ENCODE results near the gene SCAF8. TPM values are rescaled to one million over a fixed set of nuclear protein-coding genes. Genes with fewer than 3 reads are reported as not detected.
"Not testable (repeated sequence)": the region's sequence is repeated elsewhere in the genome, so short reads cannot be mapped to it uniquely, and the experiment has no call there.

The SCAF8 gene
- total RNA-seq, 2 donors from 2014 or later: 40.2 to 45.0 TPM

DNA sequence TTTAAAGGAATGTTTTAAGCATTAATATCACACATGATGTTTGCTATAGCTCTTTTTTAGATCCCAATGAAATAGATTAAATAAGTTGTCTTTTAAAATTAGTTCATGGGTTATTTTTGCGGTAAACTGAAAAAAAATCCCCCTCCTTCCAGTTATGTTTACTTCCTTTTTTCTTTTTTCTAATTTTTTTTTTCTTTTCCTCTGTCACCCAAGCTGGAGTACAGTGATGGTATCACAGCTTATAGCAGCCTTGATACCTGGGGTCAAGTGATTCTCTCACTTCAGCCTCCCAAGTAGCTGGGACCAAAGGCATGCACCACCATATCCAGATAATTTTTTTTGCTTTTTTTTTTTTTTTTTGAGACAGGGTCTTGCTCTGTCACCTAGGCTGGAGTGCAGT is 17.8 kb upstream of the SCAF8 start:
- Mint-ChIP-seq H3K27me3 (ENCODE audit: low read depth) (no peaks in the 10 kb centered on the region), H3K9me3 (peaks cover 6 to 10% of the 10 kb centered on the region in 2 donors), H3K4me1 (ENCODE audit: low read depth) (no peaks in the 10 kb centered on the region), H3K4me3 (no peak overlapping the region), H3K36me3 (ENCODE audit: insufficient read depth in 2 of 2) (peaks cover 7 to 8% of the 10 kb centered on the region in 2 donors), H3K27ac (peak overlapping the region; percentile 85)
- ATAC-seq (replicated peaks in 1 of 2): no peak
- DNase-seq: no peak

DNA sequence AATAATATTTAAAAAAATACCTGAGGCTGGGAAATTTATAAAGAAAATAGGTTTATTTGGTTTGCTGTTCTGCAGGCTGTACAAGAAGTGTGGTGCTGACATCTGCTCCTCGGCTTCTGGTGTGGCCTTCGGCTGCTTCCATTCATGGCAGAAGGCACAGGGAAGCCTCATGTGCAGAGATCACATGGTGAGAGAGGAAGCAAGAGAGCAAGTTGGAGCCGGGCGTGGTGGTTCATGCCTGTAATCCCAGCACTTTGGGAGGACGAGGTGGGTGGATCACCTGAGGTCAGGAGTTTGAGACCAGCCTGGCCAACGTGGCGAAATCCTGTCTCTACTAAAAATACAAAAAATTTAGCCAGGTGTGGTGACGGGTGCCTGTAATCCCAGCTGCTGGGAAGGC is 16.9 kb upstream of the SCAF8 start:
- DNase-seq; H3K36me3 Mint-ChIP-seq (ENCODE audit: insufficient read depth in 2 of 2); H3K27ac Mint-ChIP-seq; H3K4me1 Mint-ChIP-seq (ENCODE audit: low read depth); H3K27me3 Mint-ChIP-seq (ENCODE audit: low read depth); H3K9me3 Mint-ChIP-seq; ATAC-seq (replicated peaks in 1 of 2); H3K4me3 Mint-ChIP-seq: not testable (repeated sequence)

DNA sequence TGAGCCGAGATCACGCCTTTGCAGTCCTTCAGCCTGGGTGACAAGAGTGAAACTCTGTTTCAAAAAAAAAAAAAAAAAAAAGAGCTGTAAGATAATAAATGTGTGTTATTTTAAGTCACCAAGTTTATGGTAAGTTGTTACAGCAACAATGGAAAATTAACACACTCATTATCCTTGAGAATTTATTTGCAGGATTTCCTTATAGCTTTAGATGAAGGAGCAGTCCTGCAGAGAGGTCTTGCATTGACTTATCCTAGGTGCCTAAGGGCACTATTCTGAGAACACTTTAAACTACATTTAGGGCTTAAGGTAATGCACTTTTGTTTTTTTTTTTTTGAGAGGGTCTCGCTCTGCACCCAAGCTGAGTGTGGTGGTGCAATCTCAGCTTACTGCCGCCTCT is 13.8 kb upstream of the SCAF8 start:
- Mint-ChIP-seq H3K27ac (no peak overlapping the region), H3K9me3 (peaks cover 6 to 10% of the 10 kb centered on the region in 2 donors), H3K4me3 (no peak overlapping the region), H3K27me3 (ENCODE audit: low read depth) (peaks cover 6% of the 10 kb centered on the region), H3K4me1 (ENCODE audit: low read depth) (no peaks in the 10 kb centered on the region), H3K36me3 (ENCODE audit: insufficient read depth in 2 of 2) (peaks cover 8 to 12% of the 10 kb centered on the region in 2 donors)
- ATAC-seq (replicated peaks in 1 of 2) (no peak), DNase-seq (no peak)

DNA sequence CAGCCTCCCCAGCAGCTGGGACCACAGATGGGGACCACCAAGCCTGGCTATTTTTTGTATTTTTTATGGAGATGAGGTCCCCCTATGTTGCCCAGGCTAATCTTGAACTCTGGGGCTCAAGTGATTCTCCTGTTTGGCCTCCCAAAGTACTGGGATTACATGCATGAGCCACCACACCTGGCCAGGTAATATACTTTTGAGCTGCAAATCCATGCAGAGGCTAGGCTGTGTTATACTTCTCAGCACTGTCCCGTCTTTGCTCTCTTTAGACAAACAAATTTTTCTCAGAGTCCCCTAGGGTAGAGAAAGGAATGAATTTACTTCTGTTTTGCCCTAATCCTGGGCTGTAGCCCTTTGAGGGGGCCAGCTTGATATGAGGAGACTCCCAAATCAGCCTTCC is 13.4 kb upstream of the SCAF8 start:
- H3K4me1 Mint-ChIP-seq (ENCODE audit: low read depth): no peaks in the 10 kb centered on the region
- peaks cover 6 to 10% of the 10 kb centered on the region in 2 donors for H3K9me3 Mint-ChIP-seq
- ATAC-seq (replicated peaks in 1 of 2): no peak
- peaks cover 6% of the 10 kb centered on the region for H3K27me3 Mint-ChIP-seq (ENCODE audit: low read depth)
- peaks cover 8 to 12% of the 10 kb centered on the region in 2 donors for H3K36me3 Mint-ChIP-seq (ENCODE audit: insufficient read depth in 2 of 2)
- no peak overlapping the region for H3K4me3 Mint-ChIP-seq
- no peak overlapping the region for H3K27ac Mint-ChIP-seq
- no peak for DNase-seq

DNA sequence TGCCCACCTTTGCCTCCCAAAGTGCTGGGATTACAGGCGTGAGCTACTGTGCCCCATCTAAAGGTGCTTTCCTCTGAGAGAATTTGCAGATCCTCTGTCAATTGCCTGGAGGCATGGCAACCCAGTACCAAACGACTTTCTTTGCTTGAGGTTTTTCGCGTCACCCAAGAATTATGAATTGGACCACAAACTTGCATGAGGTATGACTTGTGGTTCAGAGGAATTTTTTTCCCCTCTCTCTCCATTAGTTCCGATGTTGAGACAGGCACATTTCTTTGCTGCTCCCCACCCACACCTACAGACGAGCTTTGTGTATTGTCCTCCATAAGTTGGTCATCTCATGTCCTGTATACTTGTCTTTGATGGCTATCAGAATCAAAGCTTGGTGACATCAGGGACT is 11.8 kb upstream of the SCAF8 start:
- no peaks in the 10 kb centered on the region for H3K4me1 Mint-ChIP-seq (ENCODE audit: low read depth)
- DNase-seq: no peak
- peaks cover 6% of the 10 kb centered on the region for H3K27me3 Mint-ChIP-seq (ENCODE audit: low read depth)
- H3K4me3 Mint-ChIP-seq: no peak overlapping the region
- H3K9me3 Mint-ChIP-seq: peaks cover 6 to 10% of the 10 kb centered on the region in 2 donors
- H3K27ac Mint-ChIP-seq: no peak overlapping the region
- peak in 1 of 2 donors; percentile 22 for ATAC-seq (replicated peaks in 1 of 2)
- peaks cover 8 to 12% of the 10 kb centered on the region in 2 donors for H3K36me3 Mint-ChIP-seq (ENCODE audit: insufficient read depth in 2 of 2)

DNA sequence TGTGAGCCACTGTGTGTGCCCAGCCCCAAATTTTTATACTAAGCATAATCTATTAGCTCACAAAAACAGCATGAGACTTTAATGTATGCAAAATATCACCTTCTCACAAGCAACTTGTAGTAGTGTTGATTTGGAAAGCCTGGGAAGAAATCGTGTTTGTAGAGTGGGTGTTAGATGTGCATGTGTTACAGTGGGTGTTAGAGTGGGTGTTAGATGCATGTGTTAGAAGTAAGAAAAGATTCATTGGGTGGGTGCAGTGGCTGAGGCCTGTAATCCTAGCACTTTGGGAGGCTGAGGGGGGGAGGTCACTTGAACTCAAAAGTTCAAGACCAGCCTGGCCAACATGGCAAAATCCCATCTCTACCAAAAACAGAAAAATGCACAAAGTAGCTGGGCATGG is 6.3 kb upstream of the SCAF8 start:
- DNase-seq: no peak
- no peak for ATAC-seq (replicated peaks in 1 of 2)
- Mint-ChIP-seq H3K36me3 (ENCODE audit: insufficient read depth in 2 of 2) (peaks cover 0 to 3% of the 10 kb centered on the region in 2 donors), H3K27me3 (ENCODE audit: low read depth) (peaks cover 6% of the 10 kb centered on the region), H3K4me3 (no peak overlapping the region), H3K4me1 (ENCODE audit: low read depth) (peaks cover 3% of the 10 kb centered on the region), H3K27ac (no peak overlapping the region), H3K9me3 (no peaks in the 10 kb centered on the region)

DNA sequence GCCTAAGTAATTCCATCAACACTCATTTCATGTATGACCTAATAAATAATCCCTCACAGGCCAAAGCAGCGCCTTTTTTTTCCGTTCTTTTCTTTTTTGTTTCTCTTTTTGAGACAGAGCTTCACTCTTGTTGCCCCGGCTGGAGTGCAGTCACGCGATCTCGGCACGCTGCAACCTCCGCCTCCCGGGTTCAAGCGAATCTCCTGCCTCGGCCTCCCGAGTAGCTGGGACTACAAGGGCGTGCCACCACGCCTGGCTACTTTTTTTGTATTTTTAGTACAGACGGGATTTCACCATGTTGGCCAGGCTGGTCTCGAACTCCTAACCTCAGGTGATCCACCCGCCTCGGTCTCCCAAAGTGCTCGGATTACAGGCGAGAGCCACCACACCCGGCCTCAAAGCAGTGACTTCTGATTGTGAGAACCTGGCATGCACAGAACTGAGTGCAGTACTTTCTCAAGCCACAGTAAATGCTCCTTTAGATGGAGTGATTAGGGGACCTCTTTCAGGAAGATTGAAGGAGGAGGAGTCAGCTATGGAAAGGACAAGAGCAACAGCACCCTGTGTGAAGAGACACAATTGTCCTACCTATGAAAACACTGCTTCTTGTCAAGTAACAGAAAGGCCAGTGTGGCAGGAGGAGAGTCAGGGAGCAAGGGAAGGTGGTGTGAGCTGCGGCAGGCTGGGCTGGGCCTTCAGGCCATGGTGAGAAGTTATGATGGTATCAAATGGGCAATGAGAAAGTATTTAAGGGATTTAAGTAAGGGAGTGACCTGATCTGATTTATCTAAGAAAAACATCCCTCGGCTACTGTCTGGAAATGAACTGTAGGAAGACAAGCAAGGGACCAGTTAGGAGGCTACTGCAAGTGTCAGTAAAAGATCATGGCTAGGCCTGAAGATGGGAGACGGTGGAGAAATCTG is 1.7 kb upstream of the SCAF8 start:
- H3K27ac Mint-ChIP-seq: no peak overlapping the region
- H3K27me3 Mint-ChIP-seq (ENCODE audit: low read depth): no peaks in the 10 kb centered on the region
- DNase-seq (no peak), ATAC-seq (replicated peaks in 1 of 2) (no peak)
- peaks cover 0 to 5% of the 10 kb centered on the region in 2 donors for H3K36me3 Mint-ChIP-seq (ENCODE audit: insufficient read depth in 2 of 2)
- peaks cover 31% of the 10 kb centered on the region for H3K4me1 Mint-ChIP-seq (ENCODE audit: low read depth)
- peak overlapping the region; percentile 2 to 92 for H3K4me3 Mint-ChIP-seq
- H3K9me3 Mint-ChIP-seq: no peaks in the 10 kb centered on the region

DNA sequence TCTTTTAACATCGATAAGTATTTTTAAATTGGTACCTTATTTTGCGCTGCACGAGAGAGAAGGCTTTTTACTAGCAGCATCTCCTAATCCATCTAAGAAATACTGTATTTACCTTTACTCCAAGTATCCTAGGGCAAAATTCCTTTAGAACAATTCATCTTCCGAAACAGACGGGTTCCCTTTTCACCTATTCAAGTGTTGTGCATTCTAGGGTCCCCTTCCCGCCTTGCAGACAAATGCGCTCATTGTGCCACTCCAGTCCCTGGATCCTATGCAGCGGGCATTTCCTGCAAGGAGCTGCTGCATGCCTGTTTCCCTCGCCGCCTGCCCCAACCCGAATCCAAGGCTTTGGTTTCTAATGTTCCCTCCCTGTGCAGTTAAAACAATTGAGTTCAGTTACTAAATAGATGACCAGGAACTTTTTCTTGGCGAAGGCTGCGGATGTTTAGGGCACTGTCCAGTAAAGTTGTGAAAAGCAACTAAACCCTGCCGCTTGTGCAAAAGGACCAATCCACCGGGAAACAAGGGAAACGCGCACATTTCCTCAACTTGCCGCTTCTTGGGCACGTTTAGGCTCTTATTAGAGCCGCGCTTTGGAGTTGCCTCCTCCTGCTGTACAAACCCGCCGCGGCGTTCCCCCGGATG is 556 bp upstream of the SCAF8 start:
- no peak for ATAC-seq (replicated peaks in 1 of 2)
- peak overlapping the region; percentile 77 for H3K27ac Mint-ChIP-seq
- peaks cover 0 to 8% of the 10 kb centered on the region in 2 donors for H3K36me3 Mint-ChIP-seq (ENCODE audit: insufficient read depth in 2 of 2)
- peak in 1 of 2 donors; percentile 24 for DNase-seq
- no peaks in the 10 kb centered on the region for H3K9me3 Mint-ChIP-seq
- H3K27me3 Mint-ChIP-seq (ENCODE audit: low read depth): no peaks in the 10 kb centered on the region
- H3K4me1 Mint-ChIP-seq (ENCODE audit: low read depth): peaks cover 42% of the 10 kb centered on the region
- peak overlapping the region; percentile 83 to 92 for H3K4me3 Mint-ChIP-seq

DNA sequence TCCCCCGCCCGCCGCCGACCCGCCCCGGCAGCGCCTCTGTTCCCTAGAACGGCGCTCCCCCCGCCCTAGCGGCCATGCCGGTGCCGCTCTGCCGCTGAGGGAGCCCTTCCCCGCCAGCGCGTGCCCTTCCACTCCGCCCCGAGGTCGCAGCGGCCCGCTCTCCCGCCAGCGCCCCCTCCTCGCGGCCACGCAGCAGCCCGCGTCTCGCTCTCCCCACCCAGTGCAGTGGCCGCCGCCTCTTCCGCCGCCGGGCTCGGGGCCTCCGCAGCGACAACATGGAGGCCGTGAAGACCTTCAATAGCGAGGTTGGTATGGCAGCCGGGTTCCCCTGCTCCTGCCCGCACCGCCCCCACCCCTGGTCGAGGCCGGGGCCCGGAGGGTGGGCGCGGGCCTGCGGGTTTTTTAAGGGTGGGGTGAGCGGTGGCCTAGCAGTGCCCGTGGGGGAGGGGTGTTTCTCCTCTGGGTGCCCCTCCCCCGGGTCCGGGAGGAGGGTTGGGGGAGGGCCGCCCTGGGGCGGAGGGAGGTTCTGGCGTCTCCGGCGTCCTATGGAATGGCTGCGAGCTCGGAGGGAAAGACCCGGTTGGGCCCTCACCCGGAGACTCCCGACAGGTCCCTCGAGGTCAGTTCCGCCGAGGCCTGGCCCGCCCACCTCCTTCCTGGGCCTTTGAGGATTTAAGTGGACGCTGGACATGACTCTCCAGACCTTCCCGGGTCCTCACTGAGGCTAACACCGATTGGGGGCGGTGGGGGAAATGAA is 588 bp downstream of the SCAF8 start:
- peak overlapping the region; percentile 95 for H3K27ac Mint-ChIP-seq
- H3K36me3 Mint-ChIP-seq (ENCODE audit: insufficient read depth in 2 of 2): peaks cover 0 to 8% of the 10 kb centered on the region in 2 donors
- DNase-seq (peak; percentile 91), ATAC-seq (replicated peaks in 1 of 2) (peak; percentile 81 to 87)
- no peaks in the 10 kb centered on the region for H3K27me3 Mint-ChIP-seq (ENCODE audit: low read depth)
- peaks cover 54% of the 10 kb centered on the region for H3K4me1 Mint-ChIP-seq (ENCODE audit: low read depth)
- H3K4me3 Mint-ChIP-seq: peak overlapping the region; percentile 86 to 95
- H3K9me3 Mint-ChIP-seq: no peaks in the 10 kb centered on the region

DNA sequence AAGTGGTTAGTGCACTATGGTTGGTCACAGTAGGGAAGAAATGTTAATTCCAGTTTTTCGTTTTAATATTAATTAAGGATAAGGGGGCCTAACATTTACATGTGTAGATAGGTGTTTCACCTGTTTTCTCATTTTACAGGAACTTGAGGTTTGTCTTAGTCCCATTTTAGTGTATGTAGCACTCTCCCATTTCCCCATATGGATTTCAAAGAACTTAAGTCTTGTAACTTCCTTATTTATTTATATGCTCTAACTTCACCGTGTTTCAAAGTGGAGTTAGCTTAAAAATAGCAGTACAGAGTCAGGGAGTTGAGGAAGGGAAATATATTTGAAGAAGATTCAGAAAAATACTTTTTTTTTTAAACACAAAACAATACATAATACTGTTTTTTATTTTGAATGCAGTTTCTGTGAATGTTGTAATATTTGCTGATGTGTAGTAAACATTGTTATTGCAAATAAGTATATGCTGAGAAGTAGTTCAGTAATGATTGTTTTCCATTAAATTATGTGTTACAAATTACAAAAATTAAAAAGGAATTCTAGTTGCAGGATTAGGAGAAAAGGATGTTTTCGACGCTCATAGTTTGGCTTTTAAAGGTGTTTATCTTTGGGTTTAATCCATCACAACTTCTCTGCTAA is 3.5 kb downstream of the SCAF8 start:
- H3K27ac Mint-ChIP-seq: peak overlapping the region; percentile 83
- peaks cover 0 to 11% of the 10 kb centered on the region in 2 donors for H3K36me3 Mint-ChIP-seq (ENCODE audit: insufficient read depth in 2 of 2)
- peaks cover 75% of the 10 kb centered on the region for H3K4me1 Mint-ChIP-seq (ENCODE audit: low read depth)
- ATAC-seq (replicated peaks in 1 of 2) (no peak), DNase-seq (no peak)
- peak overlapping the region; percentile 34 to 57 for H3K4me3 Mint-ChIP-seq
- no peaks in the 10 kb centered on the region for H3K9me3 Mint-ChIP-seq
- no peaks in the 10 kb centered on the region for H3K27me3 Mint-ChIP-seq (ENCODE audit: low read depth)

DNA sequence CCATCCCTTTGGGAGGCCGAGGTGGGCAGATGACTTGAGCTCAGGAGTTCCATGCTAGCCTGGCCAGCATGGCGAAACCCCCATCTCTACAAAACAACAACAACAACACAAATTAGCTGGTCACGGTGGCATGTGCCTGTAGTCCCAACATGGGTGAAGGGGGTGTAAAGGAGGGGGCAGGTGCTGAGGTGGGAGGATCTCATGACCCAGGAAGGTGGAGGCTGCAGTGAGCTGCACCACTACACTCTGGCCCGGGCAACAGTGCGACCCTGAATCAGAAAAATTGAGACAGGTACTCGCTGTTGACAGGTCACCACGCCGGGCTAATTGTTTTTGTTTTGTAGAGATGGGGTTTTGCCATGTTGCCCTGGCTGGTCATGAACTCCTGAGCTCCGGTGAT is 4.2 kb downstream of the SCAF8 start:
- DNase-seq (no peak), ATAC-seq (replicated peaks in 1 of 2) (no peak)
- no peaks in the 10 kb centered on the region for H3K9me3 Mint-ChIP-seq
- H3K27me3 Mint-ChIP-seq (ENCODE audit: low read depth): no peaks in the 10 kb centered on the region
- H3K36me3 Mint-ChIP-seq (ENCODE audit: insufficient read depth in 2 of 2): peaks cover 0 to 15% of the 10 kb centered on the region in 2 donors
- H3K27ac Mint-ChIP-seq: no peak overlapping the region
- H3K4me1 Mint-ChIP-seq (ENCODE audit: low read depth): peaks cover 74% of the 10 kb centered on the region
- H3K4me3 Mint-ChIP-seq: peak overlapping the region; percentile 22 to 49

DNA sequence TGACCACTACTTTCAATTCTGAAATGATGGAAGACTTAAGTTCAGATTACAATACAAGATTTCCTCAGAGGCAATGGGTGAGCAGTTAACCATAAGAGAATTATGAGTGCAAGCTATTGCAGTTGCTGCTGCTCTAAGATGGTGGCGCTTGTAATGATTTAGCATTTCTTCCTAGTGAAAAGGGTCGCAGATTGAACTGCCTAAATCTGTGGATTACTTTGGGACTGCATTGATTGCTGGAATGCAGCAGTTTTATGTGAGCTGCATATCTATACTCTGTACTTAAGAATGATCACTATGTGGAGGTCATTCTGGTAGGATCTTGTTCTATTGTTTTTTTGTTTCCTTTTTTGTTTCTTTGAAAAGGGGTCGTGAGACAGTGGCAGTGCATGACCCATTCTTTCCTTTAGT is 5.3 kb downstream of the SCAF8 start:
- peak overlapping the region in 1 of 2 donors; percentile 71 for H3K4me3 Mint-ChIP-seq
- ATAC-seq (replicated peaks in 1 of 2): peak in 1 of 2 donors; percentile 14

More for the DNA sequence above, 5.3 kb downstream of the SCAF8 start:
- no peaks in the 10 kb centered on the region for H3K27me3 Mint-ChIP-seq (ENCODE audit: low read depth)
- H3K9me3 Mint-ChIP-seq: no peaks in the 10 kb centered on the region
- no peak for DNase-seq
- H3K4me1 Mint-ChIP-seq (ENCODE audit: low read depth): peaks cover 70% of the 10 kb centered on the region
- peaks cover 0 to 20% of the 10 kb centered on the region in 2 donors for H3K36me3 Mint-ChIP-seq (ENCODE audit: insufficient read depth in 2 of 2)
- peak overlapping the region; percentile 68 for H3K27ac Mint-ChIP-seq

All from activated T-cell treated with anti-CD3 and anti-CD28 coated beads, Interleukin-2, amount 50 U/mL, for 72 hours (primary cell).